GM21390 (cell line): ENCODE data around the gene HAUS5.
"Not testable (repeated sequence)": the region's sequence is repeated elsewhere in the genome, so short reads cannot be mapped to it uniquely, and the experiment has no call there.

Source experiments
- ATAC-seq: cut with Tn5 transposase; IDR thresholded peaks from one replicate; pipeline ENCODE4 v1.9.1; 2021; ENCODE audit not compliant: unreplicated experiment

HAUS5 gene

DNA sequence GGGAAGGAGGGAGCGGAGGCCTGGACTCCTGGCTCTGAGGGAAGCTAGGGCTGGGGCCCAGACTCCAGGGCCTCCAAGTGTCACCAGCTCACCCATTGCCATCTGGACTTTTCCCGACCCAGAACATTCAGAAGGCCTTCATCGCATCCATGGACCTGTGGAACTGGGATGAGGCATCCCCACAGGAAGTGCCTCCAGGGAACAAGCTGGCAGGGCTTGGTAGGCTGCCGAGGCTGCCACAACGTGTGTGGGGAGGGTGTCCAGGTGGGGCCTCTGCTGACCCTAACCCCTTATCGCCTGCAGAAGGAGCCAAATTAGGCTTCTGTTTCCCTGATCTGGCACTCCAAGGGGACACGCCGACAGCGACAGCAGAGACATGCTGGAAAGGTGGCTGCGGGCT lies 29.8 kb downstream of the HAUS5 start:
- no peak for ATAC-seq

DNA sequence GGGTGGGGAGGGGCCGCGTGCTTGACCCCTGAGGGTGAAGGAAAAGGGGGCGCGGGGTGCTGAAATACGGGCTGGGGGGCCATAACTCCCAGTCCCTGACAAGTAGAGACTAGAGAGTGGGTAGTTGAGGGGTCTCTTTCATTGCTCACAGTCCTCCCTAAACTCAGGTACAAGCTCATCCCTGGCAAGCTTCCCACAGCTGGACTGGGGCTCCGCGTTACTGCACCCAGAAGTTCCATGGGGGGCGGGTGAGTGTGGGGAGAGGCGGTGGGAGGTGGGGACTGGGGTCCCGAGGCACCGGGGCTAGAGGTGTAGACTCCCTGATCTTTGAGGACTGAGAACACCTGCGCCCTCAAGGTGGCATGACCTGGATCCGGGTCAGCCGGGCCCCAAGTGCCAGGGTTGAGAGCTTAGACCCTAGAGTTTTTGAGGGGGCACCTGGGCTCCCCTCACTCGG lies 30.3 kb downstream of the HAUS5 start:
- no peak for ATAC-seq

DNA sequence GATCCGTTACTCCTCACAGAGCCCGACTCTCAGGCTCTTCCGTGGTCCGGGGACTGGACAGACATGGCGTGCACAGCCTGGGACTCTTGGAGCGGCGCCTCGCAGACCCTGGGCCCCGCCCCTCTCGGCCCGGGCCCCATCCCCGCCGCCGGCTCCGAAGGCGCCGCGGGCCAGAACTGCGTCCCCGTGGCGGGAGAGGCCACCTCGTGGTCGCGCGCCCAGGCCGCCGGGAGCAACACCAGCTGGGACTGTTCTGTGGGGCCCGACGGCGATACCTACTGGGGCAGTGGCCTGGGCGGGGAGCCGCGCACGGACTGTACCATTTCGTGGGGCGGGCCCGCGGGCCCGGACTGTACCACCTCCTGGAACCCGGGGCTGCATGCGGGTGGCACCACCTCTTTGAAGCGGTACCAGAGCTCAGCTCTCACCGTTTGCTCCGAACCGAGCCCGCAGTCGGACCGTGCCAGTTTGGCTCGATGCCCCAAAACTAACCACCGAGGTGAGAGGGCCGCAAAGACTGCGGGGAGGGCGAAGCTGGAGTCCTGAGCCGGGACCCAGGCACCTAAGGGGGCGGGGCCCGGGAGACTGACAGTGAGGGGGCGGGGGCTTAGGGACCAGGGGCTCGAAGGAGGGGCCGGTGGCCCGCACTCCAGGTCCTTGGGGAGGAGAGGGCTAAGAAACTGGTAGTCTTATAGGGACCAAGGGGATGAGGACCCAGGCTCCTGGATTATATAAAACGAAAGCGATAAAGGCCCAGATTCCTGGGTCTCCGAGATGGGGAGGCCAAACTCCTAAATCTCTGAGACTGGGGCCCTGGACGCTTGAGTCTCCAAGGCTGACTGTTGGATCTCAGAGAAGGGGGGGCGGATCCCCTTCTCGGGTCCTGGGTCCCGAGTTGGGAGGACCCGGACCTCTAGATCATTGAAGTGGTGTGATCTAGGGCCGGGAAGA lies 31.0 kb downstream of the HAUS5 start:
- peak; percentile 31 for ATAC-seq

DNA sequence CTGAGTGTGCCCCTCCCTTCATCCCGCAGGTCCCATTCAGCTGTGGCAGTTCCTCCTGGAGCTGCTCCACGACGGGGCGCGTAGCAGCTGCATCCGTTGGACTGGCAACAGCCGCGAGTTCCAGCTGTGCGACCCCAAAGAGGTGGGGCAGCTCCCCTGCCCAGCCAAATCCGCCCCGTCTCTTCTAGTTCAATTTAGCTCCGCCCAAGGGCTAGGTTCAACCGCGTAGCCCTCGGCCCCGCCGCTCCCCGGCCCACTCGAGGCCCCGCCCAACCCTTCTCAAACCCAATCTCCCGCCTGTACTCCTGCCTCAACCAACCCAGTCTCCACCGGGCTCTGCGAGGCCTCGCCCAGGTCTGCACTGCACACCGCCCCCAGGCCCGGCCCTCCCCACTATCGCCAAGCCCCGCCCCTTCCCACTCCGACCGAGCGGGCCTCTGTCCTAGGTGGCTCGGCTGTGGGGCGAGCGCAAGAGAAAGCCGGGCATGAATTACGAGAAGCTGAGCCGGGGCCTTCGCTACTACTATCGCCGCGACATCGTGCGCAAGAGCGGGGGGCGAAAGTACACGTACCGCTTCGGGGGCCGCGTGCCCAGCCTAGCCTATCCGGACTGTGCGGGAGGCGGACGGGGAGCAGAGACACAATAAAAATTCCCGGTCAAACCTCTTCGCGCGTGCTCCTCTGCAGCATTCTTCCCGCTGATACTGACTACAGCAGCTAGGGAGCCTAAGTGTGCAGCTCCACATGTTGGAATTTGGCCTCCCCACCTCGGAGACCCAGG lies 31.9 kb downstream of the HAUS5 start:
- peak; percentile 68 for ATAC-seq

DNA sequence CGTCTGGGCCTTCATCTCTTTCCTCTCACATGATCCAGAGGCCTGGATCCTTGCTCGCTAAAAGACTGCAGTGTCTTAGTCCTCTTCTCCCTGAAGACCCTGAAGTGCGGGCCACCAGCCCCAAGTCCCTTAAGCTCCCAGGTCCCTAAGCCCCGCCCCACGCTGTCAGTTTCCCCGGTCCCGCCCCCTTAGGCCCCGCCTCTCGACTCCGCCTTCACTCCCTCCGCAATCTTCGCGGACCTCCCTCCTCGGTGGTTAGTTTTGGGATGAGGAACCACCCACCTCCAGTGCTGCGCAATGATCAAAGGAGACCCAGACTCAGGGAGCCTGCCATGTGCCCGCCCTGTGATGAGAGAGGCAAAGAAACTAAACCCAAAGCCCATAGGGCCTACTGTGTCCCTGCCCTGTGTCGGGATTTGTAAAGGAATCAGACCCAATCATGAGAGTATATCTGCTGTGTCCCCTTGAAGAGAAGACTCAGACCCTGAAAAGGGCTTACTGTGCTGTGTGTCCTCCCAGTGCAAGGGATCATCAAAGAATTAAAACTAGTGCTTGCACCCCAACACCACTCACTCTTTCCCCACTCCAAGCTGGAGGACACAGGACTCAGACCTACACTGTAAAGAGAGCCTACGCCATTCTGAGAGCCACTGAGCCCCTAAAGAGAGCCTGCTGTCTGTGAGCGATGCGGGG lies 32.6 kb downstream of the HAUS5 start:
- no peak for ATAC-seq

DNA sequence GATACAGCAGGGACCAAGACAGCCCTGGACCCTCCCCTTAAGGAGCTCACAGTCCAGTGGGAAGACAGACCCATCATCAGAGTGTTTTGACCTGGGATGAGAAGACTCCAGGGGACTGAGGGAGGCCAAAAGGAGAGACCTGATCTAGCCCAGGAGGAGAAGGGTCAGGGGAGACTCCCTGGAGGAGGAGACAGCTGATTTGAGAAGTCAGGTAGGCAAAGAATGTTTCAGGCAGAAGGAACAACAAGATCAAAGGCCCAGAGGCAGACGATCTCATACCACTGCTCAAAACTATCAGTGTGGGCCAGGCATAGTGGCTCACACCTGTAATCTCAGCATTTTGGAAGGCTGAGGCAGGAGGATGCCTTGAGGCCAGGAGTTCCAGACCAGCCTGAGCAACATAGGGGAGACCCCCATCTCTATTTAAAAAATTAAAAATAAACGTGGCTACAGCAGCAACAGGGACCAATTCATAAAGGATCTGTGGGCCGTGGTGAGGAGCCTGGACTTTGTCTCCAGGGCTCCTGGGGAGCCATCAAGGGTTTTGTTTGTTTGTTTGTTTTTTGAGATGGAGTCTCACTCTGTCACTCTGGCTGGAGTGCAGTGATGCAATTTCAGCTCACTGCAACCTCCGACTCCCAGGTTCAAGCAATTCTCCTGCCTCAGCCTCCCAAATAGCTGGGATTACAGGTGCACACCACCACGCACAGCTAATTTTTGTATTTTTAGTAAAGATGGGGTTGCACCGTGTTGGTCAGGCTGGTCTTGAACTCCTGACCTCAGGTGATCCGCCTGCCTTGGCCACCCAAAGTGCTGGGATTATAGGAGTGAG lies 33.4 kb downstream of the HAUS5 start:
- no peak for ATAC-seq

DNA sequence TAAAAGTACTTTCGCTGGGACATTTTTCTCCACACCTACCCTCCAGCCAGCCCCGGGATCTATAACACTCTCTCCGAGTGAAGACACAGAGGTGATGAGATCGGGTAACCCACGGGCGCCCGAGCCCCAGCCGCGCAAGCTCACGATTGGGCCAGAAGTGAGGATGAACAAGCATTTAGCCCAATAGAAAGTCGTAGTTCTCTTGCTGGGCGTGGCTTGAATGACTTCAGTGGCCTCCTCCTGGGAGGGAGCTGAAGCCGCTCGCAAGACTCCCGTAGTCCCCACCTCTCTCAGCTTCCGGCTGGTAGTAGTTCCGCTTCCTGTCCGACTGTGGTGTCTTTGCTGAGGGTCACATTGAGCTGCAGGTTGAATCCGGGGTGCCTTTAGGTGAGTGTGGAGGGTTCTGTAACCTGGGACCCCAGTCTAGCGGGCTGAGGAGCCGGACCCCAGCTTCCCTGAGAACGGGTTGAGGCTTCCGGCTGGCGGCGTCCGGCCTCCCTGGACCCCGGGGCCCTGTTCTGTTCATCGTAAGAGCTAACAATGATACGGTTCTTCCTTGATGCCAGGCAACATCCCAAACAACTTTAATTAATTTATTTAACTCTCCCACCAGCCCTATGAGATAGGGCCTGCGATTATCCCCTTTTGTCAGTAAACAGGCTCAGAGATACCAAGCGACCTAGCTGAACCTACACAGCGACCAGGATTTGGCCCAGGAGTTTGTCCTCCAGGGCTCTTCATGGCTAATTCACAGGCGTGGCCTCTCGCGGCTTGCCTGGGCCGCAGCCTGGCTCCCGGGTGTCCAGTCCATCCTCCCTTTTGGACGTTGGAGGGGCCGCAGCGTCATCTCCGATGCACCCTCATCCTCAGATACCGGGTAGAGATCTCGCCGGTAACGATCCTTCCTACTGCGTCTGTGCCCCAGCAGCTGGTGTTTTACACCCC lies 35.8 kb downstream of the HAUS5 start, which contains the start of gene COX6B1:
Gene COX6B1 (plus strand): TSS at position 307 of the 945 bp plus-strand sequence. CDS start 2,921 bp downstream, outside the sequence.
- peak; percentile 41 for ATAC-seq

DNA sequence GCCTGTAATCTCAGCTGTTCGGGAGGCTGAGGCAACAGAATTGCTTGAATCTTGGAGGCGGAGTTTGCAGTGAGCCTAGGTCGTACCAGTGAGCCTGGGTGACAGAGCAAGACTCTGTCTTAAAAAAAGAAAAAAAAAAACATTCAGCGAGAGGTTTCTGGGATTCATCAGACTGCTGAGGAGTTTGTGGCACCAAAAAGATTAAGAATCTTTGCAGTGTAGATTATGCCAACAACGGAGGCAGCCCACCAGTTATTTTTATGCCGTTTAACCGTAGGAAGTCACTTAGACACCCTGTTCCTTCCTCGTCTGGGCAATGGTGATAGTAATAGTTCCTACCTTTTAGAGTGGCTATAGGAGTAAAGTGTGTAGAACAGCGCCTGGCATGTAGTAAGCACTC lies 38.0 kb downstream of the HAUS5 start:
- ATAC-seq = no peak

DNA sequence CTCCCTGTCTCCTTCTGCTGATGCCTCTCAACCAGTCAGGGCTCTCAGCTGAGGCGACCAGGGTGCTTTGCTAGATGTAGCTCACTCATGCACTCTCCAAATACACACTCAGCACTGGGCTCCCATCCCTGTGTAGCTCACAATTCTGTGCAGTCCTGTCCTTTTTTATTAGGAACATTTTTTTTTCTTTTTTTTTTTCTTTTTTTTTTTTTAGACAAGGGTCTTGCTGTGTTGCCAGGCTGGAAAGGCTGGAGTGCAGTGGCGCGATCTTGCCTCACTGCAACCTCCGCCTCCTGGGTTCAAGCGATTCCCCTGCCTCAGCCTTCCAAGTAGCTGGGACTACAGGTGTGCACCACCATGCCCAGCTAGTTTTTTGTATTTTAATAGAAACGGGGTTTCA lies 42.3 kb downstream of the HAUS5 start:
- not testable (repeated sequence) for ATAC-seq

DNA sequence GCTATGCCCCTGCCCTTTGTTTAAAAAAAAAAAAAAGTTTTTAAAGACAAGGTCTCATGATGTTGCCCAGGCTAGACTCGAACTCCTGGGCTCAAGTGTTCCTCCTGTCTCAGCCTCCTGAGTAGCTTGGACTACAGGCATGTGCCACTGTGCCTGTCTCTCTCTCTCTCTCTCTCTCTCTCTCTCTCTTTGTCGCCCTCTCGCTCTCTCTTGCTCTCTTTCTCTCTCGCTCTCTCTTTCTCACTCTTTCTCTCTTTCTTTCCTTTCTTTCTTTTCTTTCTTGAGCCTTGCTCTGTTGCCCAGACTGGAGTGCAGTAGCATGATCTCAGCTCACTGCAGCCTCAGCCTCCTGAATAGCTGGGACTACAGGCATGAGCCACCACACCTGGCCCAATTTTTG lies 43.1 kb downstream of the HAUS5 start:
- ATAC-seq = no peak

DNA sequence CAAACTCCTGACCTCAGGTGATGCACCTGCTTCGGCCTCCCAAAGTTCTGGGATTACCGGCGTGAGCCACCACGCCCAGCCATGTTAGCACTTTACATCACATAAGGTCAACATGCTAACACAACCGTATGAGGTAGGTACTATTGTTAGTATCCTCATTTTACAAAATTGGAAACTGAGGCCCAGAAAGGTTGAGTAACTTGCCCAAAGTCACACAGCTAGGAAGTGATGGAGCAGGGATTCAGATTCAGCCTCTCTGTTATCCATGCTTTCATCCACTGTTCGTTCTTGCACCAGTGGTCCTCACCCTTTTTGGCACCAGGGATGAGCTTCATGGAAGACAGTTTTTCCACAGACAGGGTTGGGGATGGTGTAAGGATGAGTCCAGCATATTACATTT lies 44.2 kb downstream of the HAUS5 start:
- no peak for ATAC-seq

DNA sequence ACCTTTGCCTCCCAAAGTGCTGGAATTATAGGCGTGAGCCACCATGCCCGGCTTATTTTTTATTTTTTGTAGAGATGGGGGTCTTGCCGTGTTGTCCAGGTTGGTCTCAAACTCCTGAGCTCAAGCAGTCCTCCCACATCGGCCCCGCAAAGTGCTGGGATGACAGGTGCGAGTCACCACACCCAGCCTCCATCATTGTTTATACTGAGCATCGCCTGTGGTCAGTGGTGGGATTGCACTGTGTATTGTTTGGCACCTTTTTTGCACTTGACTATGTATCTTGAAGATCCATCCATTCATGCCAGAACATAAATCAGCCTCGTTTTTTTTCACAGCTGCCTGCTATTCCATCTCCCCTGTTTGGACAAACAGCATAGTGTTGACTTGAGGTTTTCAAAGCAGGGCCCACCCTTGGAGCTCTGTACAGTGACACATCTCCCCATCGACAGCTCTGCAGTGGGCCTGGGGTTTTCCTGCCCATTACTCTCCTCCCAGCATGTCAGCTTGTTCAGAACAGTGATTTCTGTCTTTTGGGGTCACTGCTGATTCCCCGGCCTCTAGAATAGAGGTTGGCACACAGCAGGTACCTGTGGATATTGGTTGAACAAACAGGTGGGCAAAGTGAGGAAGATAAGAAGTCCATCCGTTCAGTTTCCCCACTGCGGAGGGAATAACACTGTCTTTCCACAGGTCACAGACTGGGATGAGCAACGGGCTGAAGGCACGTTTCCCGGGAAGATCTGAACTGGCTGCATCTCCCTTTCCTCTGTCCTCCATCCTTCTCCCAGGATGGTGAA lies 45.6 kb downstream of the HAUS5 start:
- ATAC-seq = no peak

DNA sequence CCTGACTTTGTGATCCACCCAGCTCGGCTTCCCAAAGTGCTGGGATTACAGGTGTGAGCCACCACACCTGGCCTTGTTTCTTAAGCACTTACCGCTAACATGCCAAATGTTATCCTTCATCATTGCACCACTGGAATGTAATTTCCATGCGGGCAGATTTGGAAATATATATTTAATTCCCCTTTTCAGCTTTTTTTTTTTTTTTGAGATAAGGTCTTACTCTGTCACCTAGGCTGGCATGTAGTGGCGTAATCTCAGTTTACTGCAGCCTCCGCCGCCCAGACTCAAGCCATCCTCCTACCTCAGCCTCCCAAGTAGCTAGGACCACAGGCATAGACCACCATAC lies 49.4 kb downstream of the HAUS5 start:
- no peak for ATAC-seq

DNA sequence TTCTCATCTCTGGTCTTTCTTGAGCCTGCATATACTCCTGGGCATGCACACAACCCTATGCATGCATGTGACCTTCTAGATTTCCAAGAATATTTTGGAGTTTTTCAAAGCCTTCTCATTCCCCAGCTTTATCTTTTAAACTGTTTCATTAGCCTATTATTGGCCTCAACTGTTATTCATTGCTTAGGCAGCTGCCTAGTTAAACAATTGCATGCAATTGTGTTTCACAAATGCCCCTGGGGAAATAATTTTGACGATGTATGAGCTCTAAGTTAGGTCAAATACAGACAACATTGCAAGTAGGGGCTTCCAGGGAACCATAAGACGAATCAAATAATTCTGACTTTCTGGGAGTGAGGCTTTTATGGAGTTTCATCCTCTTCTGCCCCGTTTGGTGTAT lies 51.4 kb downstream of the HAUS5 start:
- no peak for ATAC-seq

DNA sequence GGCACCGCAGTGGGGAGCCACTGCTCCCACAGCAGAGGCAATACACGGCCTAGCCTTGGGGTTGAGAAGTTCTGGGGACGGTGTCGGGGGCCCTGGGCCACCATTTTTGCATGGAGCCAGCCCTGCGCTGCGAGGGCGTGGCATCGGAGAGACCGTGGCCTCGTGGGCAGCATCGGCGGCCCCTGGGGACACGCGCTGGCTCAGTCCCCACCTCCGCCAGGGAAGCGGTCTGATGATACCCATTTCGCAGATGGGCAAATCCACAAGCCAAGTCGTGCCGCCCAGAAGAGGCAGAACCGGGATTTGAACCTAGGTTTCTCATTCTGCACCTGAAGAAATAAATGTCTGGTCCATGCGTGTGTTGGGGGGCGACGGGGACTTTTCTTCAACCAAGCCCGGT lies 52.6 kb downstream of the HAUS5 start:
- no peak for ATAC-seq

DNA sequence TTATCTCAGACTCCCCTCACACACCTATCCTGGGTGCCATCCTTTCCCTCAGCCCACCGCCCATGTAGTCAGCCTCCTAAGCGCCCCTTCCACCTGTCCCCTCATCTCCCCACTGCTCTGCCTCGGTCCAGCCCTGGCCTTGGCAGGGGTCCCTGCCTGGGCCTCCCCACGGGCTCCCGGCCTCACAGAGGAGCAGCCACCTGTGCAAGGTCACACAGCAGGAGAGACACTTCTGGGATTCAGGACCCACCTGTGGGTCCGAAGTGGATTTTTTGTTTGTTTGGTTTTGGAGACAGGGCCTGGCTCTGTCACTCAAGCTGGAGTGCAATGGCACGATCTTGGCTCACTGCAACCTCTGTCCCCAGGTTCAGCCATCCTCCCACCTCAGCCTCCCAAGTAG lies 53.1 kb downstream of the HAUS5 start:
- no peak for ATAC-seq

DNA sequence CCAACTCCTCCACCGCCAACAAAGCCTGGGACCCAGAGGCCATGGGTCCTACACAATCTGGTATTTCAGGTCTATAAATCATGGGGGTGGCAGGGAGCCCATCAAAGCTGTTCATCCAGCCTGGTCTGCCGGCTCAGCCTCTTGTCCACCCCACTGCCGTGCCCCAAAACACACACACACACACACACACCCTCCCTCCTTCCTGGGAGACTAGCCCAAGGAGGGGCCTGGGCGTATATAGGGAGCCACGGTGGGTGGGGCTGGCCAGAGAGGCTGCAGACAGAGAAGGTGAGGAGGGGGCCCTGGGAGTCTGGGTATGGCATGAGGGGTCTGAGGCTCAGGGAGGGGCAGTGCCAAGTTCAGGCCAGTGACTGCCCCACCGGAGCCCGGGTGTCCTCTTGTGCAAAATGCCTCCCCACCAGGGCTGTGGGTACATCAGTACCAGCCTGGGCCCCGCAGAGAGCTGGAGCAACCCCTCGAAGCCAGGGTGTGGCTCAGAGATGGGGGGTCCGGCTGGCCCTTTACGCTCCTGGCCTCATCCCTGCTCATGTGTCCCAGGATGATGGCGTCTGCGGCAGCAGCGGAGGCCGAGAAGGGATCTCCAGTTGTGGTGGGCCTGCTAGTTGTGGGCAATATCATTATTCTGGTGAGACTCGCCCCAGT lies 53.8 kb downstream of the HAUS5 start, which contains the start of gene UPK1A:
Gene UPK1A (plus strand): TSS at position 267 of the 663 bp plus-strand sequence. CDS start 296 bp downstream, at position 563.
- no peak for ATAC-seq

DNA sequence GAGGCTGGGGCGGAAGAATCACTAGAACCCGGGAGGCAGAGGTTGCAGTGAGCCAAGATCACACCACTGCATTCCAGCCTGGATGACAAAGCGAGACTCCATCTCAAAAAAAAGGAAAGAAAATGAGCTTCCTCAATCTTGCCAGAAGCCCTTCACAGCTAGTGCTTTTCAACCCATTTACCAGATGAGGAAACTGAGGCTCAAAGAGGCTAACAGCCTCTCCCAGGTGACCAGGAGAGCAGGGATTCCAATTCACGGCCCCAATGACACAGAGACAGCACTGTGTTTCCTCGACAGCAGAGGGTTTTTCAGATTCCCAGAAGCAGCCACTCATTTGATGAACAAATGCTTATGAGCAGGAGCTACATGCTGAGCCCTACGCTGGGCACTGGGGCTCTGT lies 57.0 kb downstream of the HAUS5 start:
- no peak for ATAC-seq
